ENCODE measurements around the gene ANG.

- TF ChIP-seq POLR2A (IDR thresholded peaks at IDR 0.05), result no peak
- TF ChIP-seq, protein P1, sequence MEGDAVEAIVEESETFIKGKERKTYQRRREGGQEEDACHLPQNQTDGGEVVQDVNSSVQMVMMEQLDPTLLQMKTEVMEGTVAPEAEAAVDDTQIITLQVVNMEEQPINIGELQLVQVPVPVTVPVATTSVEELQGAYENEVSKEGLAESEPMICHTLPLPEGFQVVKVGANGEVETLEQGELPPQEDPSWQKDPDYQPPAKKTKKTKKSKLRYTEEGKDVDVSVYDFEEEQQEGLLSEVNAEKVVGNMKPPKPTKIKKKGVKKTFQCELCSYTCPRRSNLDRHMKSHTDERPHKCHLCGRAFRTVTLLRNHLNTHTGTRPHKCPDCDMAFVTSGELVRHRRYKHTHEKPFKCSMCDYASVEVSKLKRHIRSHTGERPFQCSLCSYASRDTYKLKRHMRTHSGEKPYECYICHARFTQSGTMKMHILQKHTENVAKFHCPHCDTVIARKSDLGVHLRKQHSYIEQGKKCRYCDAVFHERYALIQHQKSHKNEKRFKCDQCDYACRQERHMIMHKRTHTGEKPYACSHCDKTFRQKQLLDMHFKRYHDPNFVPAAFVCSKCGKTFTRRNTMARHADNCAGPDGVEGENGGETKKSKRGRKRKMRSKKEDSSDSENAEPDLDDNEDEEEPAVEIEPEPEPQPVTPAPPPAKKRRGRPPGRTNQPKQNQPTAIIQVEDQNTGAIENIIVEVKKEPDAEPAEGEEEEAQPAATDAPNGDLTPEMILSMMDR (IDR thresholded peaks at IDR 0.05), result no peak
Measured at GRCh38 chr14:20661197-20661596, 27.4 kb upstream of the ANG start.

Measured in esophagus squamous epithelium (tissue), 4 donors.